Measurements from ENCODE around the gene CLCA2. TPM values are rescaled to one million over a fixed set of nuclear protein-coding genes. Genes with fewer than 3 reads are reported as not detected.

Gene CLCA2
- total RNA-seq, 1 experiment from 2014 or later = not detected

DNA sequence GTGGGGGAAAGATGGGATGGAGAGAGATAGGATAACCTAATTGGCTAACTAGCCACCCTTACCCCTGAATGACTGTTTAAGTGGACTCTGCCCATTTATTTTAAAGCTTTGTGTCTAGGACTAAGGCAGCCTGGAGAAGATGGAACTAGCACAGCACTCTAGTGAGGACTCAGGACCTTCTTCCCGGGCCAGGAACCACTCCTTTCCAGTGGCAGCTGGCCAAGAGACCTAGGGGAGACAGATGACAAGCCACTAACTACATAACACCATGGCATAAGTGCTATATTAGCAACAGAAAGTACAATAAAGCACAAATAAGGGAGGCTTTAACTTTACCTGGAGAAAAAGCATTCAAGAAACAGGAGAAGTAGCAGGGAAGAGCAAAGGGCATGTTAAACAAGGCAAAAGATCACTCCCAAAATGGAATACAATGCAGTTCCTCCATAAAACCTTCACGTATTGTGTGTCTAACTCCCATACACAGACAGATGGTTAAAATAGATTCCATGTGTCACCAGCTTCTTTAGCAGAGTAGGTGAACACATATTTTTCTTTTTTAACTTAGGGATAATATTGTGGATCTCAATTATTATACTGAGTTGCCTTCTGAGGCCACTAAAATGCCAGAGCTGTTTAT, 65.4 kb downstream of the CLCA2 start:
- TF ChIP-seq, protein P1, sequence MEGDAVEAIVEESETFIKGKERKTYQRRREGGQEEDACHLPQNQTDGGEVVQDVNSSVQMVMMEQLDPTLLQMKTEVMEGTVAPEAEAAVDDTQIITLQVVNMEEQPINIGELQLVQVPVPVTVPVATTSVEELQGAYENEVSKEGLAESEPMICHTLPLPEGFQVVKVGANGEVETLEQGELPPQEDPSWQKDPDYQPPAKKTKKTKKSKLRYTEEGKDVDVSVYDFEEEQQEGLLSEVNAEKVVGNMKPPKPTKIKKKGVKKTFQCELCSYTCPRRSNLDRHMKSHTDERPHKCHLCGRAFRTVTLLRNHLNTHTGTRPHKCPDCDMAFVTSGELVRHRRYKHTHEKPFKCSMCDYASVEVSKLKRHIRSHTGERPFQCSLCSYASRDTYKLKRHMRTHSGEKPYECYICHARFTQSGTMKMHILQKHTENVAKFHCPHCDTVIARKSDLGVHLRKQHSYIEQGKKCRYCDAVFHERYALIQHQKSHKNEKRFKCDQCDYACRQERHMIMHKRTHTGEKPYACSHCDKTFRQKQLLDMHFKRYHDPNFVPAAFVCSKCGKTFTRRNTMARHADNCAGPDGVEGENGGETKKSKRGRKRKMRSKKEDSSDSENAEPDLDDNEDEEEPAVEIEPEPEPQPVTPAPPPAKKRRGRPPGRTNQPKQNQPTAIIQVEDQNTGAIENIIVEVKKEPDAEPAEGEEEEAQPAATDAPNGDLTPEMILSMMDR (conservative IDR thresholded peaks at IDR 0.05) = no peak
- WGBS (ENCODE audit: extremely low coverage, insufficient read length, low lambda C conversion rate) = no CpG with 5 or more reads among the region's 2 CpGs
- Histone ChIP-seq H3K4me2 (ENCODE audit: insufficient read depth, insufficient read length, low read length) (no peak overlapping the region), H3K4ac (ENCODE audit: low read depth, low read length) (no peak overlapping the region), H3K18ac (ENCODE audit: insufficient read length, low read depth, low read length) (no peak overlapping the region), H2BK12ac (ENCODE audit: insufficient read length, low read depth, low read length) (no peak overlapping the region), H4K20me1 (ENCODE audit: control insufficient read depth, insufficient read depth, insufficient read length) (no peaks in the 10 kb centered on the region), H2BK20ac (ENCODE audit: low read depth, low read length, poor library complexity, severe bottlenecking) (no peak overlapping the region), H4K8ac (replicated peaks; ENCODE audit: insufficient read length, low read depth, low read length) (no peak overlapping the region), H3K27ac (ENCODE audit: insufficient read length, low read depth, low read length) (no peak overlapping the region), H2BK15ac (ENCODE audit: low read depth, low read length) (no peak overlapping the region), H3K23ac (ENCODE audit: insufficient read length, low read depth, low read length) (no peak overlapping the region), H4K5ac (ENCODE audit: insufficient read length, low read depth, low read length) (no peak overlapping the region), H3K4me1 (ENCODE audit: insufficient read depth, low read length) (no peaks in the 10 kb centered on the region; the same call in 1 of the 2 replicates), H3K79me2 (ENCODE audit: insufficient read depth, low read length) (no peaks in the 10 kb centered on the region), H2AFZ (ENCODE audit: low read length) (no peak overlapping the region), H3K9me3 (ENCODE audit: control insufficient read depth, low read depth, low read length) (no peaks in the 10 kb centered on the region), H2BK120ac (ENCODE audit: low read depth, low read length, poor library complexity, severe bottlenecking) (no peak overlapping the region), H3K56ac (ENCODE audit: insufficient read length, low read depth, low read length) (no peak overlapping the region), H4K91ac (ENCODE audit: insufficient read length, low read depth, low read length) (no peak overlapping the region), H2BK5ac (ENCODE audit: insufficient read length, low read length) (no peak overlapping the region), H3T11ph (ENCODE audit: low read length) (no peak overlapping the region), H2AK5ac (ENCODE audit: insufficient read length, low read length) (no peak overlapping the region), H3K9ac (ENCODE audit: extremely low read depth, insufficient read length, low read length) (no peak overlapping the region), H3K23me2 (ENCODE audit: insufficient read length, low read depth, low read length, poor library complexity, severe bottlenecking) (peaks cover 2% of the 10 kb centered on the region), H3K27me3 (ENCODE audit: insufficient read depth, low read length) (no peaks in the 10 kb centered on the region), H3K79me1 (ENCODE audit: insufficient read depth, low read depth, low read length, poor library complexity, severe bottlenecking) (no peaks in the 10 kb centered on the region), H3K14ac (ENCODE audit: insufficient read depth, low read length) (no peak overlapping the region)
- Mint-ChIP-seq H3K9me3 (no peaks in the 10 kb centered on the region; a peak in 1 of 5 replicates), H3K4me3 (no peak overlapping the region), H3K36me3 (ENCODE audit: insufficient read depth in 1 of 3, low read depth in 3 of 3) (no peaks in the 10 kb centered on the region), H3K27me3 (ENCODE audit: low read depth) (no peaks in the 10 kb centered on the region), H3K4me1 (peaks cover 13 to 15% of the 10 kb centered on the region in 2 experiments), H3K27ac (no peak overlapping the region)
- DNase-seq = no peak

All from H9 (cell line).